Activated B cell treated with CpG ODN at 0.5 μM for 24 hours (primary cell): ENCODE measurements around the gene PI4KA. TPM values are rescaled to one million over a fixed set of nuclear protein-coding genes. Genes with fewer than 3 reads are reported as not detected.

Experiments used
- ATAC-seq: fragments of 200-7000 bp; cut with Tn5 transposase; one replicate; pipeline ENCODE4 v1.10.0; 2021; ENCODE audit warnings: low read depth, mild to moderate bottlenecking, moderate library complexity
- CTCF ChIA-PET: fragments of 350-600 bp; sonication (Branson Sonifier 250); formaldehyde crosslinking; loops from one replicate; lab custom pipeline; 2021; ENCODE audit warnings: antibody characterized with exemption; lab: Charles Lee
- POLR2A ChIA-PET: fragments of 350-600 bp; sonication (Branson Sonifier 250); formaldehyde crosslinking; loops from one replicate; lab custom pipeline; 2021; ENCODE audit warnings: antibody characterized with exemption; lab: Charles Lee
- DNase-seq: peaks from one replicate; pipeline ENCODE4 v3.0.0; 2022
- H3K27ac Mint-ChIP-seq: one replicate; pipeline ENCODE4 v1.8.0; 2020; ENCODE audit warnings: mixed read lengths
- H3K27me3 Mint-ChIP-seq: one replicate; pipeline ENCODE4 v1.8.0; 2021; ENCODE audit warnings: mixed read lengths
- H3K36me3 Mint-ChIP-seq: one replicate; pipeline ENCODE4 v1.8.0; 2021; ENCODE audit warnings: low read depth, mixed read lengths
- H3K4me1 Mint-ChIP-seq: one replicate; pipeline ENCODE4 v1.8.0; 2021; ENCODE audit warnings: mixed read lengths
- H3K4me3 Mint-ChIP-seq: one replicate; pipeline ENCODE4 v1.8.0; 2020; ENCODE audit warnings: mild to moderate bottlenecking, mixed read lengths
- H3K9me3 Mint-ChIP-seq: one replicate; pipeline ENCODE4 v1.8.0; 2020; ENCODE audit warnings: mixed read lengths
- CTCF ChIP-seq: fragments of 200-600 bp; IDR thresholded peaks from one replicate; pipeline ENCODE4 v1.8.0; 2022; ENCODE audit warnings: antibody characterized with exemption, mild to moderate bottlenecking
- intact Hi-C: fragments of 100-400 bp; cut with micrococcal nuclease; formaldehyde crosslinking; loops from one replicate; pipeline ENCODE4 v1.15.1; 2024
- total RNA-seq: library from RNA; stranded (reverse); gene quantifications from 2 replicates; pipeline ENCODE4 v1.2.3, GENCODE V29; 2022

The PI4KA gene
- total RNA-seq, 1 donor from 2014 or later, result 114 TPM

DNA sequence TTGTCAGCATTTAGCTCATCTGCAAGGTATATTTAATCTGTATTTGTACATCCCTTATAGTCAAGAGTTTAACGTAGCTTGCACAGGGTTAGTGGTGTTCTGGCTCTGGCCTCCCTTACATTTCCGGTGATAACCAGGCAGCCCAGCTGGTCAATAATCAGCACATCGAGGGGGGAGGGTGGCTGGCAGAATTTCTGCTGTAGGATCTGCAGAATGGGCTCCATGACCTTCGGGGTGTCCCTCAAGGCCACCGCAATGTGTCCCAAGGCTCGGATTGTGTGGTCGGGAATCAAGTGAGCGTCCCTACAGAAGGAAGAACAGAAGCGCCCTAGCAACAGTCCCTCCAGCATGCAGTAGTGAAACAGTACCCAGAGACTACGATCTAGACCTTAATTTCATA is 59.6 kb downstream of the PI4KA start:
- ATAC-seq (no peak), DNase-seq (no peak)
- POLR2A ChIA-PET, result no interaction called here
- Mint-ChIP-seq H3K4me1 (peaks cover 5% of the 10 kb centered on the region), H3K4me3 (no peak overlapping the region), H3K36me3 (peaks cover 95% of the 10 kb centered on the region), H3K9me3 (no peaks in the 10 kb centered on the region), H3K27ac (no peak overlapping the region), H3K27me3 (no peaks in the 10 kb centered on the region)
- CTCF ChIA-PET, result interaction anchor here (2.0 kb wide), 1 partner anchor 14 kb away, joined by 6 read pairs; no protein-coding TSS in a partner anchor
- no peak for TF ChIP-seq CTCF
- intact Hi-C loops, result no loop called here

DNA sequence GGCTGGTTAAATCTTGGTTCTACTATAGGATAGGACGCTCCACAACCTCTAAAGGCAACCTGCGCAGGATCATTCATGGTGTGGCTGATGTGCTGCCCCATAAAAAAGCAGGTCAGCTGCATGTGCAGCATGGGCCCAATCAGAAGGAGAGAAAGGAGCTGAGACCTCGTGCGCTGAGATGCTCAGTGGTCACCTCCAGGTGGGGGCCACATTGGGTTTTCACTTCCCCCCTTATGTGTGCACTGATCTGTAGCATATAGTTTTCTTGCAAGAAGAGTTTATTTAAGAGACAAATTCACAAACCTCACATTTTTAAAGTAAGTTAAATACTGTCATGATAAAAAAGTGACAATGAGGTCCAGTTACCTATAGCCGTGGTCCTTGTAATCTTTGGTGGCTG is 60.4 kb downstream of the PI4KA start:
- Mint-ChIP-seq H3K9me3 (no peaks in the 10 kb centered on the region), H3K27me3 (no peaks in the 10 kb centered on the region), H3K27ac (no peak overlapping the region), H3K36me3 (peaks cover 94% of the 10 kb centered on the region), H3K4me3 (no peak overlapping the region), H3K4me1 (peaks cover 5% of the 10 kb centered on the region)
- TF ChIP-seq CTCF, result no peak
- ATAC-seq, result no peak
- ChIA-PET POLR2A (no interaction called here), CTCF (interaction anchor here (2.0 kb wide), 1 partner anchor 13 kb away, joined by 6 read pairs; no protein-coding TSS in a partner anchor)
- no peak for DNase-seq
- intact Hi-C loops, result no loop called here

DNA sequence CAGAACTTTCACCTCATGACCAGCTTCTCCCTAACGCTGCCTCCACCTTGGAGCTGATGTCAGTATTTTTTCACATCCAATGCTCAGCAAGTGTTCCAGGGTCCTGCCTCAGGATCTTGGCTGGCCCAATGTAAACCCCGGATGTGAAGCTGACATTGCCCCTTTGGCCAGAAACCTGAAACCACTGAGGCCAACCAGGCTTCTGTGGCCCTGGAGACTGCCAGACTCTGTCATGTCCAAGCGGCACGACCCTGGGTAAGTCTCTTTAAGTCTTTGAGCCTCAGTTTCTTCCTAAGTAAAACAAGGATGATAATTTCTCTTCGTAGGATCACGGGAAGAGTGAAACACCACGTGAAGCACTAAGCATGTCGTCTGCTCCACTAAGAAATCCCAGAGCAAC is 61.9 kb downstream of the PI4KA start:
- ChIA-PET POLR2A (no interaction called here), CTCF (no interaction called here)
- TF ChIP-seq CTCF, result no peak
- intact Hi-C loops, result no loop called here
- Mint-ChIP-seq H3K4me3 (no peak overlapping the region), H3K27me3 (no peaks in the 10 kb centered on the region), H3K36me3 (peaks cover 91% of the 10 kb centered on the region), H3K9me3 (no peaks in the 10 kb centered on the region), H3K4me1 (peaks cover 5% of the 10 kb centered on the region), H3K27ac (no peak overlapping the region)
- ATAC-seq (no peak), DNase-seq (no peak)

- CTCF ChIA-PET, result interaction anchor here (1.5 kb wide), 1 partner anchor 8 kb away, joined by 3 read pairs; no protein-coding TSS in a partner anchor
- intact Hi-C loops, result no loop called here
- DNase-seq (no peak), ATAC-seq (no peak)
- POLR2A ChIA-PET, result no interaction called here
- no peaks in the 10 kb centered on the region for H3K9me3 Mint-ChIP-seq
- H3K27me3 Mint-ChIP-seq, result no peaks in the 10 kb centered on the region
- no peak overlapping the region for H3K27ac Mint-ChIP-seq
- H3K36me3 Mint-ChIP-seq, result peaks cover 89% of the 10 kb centered on the region
- no peak overlapping the region for H3K4me3 Mint-ChIP-seq
- no peak for TF ChIP-seq CTCF
- H3K4me1 Mint-ChIP-seq, result peaks cover 5% of the 10 kb centered on the region
Observed at GRCh38 chr22:20794650-20795413, 63.8 kb downstream of the PI4KA start.

DNA sequence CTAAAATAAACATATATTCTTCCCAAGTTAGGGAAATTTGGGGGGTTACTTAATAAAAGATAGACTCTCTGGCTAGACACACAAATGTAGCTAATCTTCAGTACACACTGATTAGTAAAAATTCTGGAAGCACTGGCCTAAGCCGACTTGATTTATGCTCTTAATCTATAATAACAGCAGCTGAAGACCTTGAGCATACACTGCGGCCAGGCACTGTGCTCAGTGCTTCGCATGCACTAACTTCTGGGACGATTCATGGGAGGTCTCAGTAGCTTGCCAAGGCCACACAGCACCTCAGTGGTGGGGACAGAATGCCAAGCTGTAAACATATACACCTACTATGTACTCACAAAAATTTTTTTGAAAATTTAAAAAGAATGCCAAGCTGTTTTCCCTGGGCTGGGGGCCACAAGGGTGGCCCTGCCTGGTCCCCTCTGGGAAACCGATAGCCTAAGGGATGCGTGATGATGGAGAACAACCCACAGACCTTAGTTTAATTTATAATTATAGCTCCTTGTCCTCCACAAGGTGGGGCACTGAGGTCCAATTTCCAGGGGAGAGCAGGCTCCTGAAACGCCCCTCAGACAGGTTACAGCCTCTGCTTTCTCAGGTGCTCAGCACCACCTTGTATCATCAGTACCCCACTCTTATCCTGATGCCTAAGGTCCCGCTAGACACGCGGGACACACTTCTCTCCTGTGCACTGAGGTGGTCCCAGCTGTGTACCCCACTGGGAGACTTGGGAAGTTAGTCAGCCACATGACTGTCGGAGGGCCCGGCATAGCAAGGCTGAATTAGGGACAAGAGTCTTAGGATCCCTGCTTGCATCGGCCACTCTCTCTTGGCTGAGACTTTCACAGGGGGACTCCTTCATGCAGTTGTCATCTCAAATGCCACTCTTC is 64.6 kb downstream of the PI4KA start:
- DNase-seq (no peak), ATAC-seq (no peak)
- Mint-ChIP-seq H3K27me3 (no peaks in the 10 kb centered on the region), H3K9me3 (no peaks in the 10 kb centered on the region), H3K4me3 (no peak overlapping the region), H3K27ac (no peak overlapping the region), H3K4me1 (peaks cover 5% of the 10 kb centered on the region), H3K36me3 (peaks cover 87% of the 10 kb centered on the region)
- ChIA-PET POLR2A (no interaction called here), CTCF (interaction anchor here (0.7 to 1.0 kb wide), 4 partner anchors 9 to 143 kb away, joined by 4 to 5 read pairs (median 4); no protein-coding TSS in a partner anchor)
- intact Hi-C loops, result no loop called here
- no peak for TF ChIP-seq CTCF
